ENCODE results near the gene CCDC88C.

CCDC88C gene

DNA sequence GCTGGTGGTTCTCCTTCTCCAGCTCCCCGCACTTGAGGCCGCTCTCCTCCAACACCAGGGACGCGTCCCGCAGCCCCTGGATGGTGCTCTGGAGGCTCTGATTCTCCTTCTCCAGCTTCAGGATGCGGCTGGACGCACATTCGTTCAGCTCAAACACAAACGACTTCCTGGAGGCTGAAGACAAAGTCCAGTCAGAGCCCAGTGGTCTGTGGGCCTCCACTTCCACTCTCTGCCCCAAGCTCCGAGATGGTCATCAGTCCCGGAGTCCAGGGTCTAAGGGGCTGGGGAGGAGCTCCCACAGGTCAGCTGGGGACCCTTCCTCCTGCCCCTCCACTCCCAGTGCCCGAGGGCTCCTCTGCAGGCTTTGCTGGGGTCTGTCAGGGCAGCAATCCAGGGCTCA, 96.5 kb downstream of the CCDC88C start:
- TF ChIP-seq, protein P1, sequence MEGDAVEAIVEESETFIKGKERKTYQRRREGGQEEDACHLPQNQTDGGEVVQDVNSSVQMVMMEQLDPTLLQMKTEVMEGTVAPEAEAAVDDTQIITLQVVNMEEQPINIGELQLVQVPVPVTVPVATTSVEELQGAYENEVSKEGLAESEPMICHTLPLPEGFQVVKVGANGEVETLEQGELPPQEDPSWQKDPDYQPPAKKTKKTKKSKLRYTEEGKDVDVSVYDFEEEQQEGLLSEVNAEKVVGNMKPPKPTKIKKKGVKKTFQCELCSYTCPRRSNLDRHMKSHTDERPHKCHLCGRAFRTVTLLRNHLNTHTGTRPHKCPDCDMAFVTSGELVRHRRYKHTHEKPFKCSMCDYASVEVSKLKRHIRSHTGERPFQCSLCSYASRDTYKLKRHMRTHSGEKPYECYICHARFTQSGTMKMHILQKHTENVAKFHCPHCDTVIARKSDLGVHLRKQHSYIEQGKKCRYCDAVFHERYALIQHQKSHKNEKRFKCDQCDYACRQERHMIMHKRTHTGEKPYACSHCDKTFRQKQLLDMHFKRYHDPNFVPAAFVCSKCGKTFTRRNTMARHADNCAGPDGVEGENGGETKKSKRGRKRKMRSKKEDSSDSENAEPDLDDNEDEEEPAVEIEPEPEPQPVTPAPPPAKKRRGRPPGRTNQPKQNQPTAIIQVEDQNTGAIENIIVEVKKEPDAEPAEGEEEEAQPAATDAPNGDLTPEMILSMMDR (IDR thresholded peaks at IDR 0.05; ENCODE audit: low read depth, low read length, missing control alignments): no peak
- no peak overlapping the region for H3K4me3 ChIP-seq (ENCODE audit: low read depth, low read length)
- DNase-seq (ENCODE audit: low read depth): no peak

DNA sequence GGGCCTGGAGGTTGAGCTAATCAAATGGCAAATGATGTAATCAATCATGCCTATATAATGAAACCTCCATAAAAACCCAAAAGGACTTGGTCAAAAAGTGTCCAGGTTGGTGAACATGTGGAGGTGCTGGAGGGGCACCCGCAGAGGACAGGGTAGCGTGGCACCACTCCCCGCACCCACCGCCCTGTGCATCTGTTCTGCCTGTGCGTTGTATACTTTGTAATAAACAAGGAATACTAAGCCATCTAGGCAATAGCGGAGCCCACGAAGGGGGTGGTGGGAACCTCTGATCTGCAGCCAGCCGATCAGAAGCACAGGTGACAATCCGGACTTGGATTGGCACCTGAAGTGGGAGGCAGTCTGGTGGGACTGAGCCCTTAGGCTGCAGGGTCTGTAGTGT, 97.4 kb downstream of the CCDC88C start:
- no peak for DNase-seq (ENCODE audit: low read depth)
- TF ChIP-seq, protein P1 (IDR thresholded peaks at IDR 0.05; ENCODE audit: low read depth, low read length, missing control alignments): no peak
- H3K4me3 ChIP-seq (ENCODE audit: low read depth, low read length): no peak overlapping the region

DNA sequence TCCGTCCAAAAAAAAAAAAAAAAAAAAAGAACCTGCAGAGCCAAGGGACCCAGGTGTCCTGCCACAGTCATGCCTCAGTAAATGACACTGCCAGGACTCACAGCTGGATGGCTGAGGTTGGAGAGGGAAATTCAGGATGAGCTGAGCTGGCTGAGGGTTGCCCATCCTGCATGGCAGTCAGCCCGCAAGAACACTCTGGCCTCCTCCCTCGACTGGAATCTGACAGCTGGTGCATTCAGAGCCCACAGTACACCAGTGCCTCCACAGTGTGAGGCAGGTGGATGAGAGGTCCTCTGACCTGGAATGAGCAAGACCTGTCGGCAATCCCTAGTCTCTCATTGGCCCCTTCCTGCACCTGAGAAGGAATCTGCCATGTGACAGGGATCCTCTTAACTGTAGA, 98.7 kb downstream of the CCDC88C start:
- no peak overlapping the region for H3K4me3 ChIP-seq (ENCODE audit: low read depth, low read length)
- DNase-seq (ENCODE audit: low read depth): no peak
- TF ChIP-seq, protein P1 (IDR thresholded peaks at IDR 0.05; ENCODE audit: low read depth, low read length, missing control alignments): no peak

DNA sequence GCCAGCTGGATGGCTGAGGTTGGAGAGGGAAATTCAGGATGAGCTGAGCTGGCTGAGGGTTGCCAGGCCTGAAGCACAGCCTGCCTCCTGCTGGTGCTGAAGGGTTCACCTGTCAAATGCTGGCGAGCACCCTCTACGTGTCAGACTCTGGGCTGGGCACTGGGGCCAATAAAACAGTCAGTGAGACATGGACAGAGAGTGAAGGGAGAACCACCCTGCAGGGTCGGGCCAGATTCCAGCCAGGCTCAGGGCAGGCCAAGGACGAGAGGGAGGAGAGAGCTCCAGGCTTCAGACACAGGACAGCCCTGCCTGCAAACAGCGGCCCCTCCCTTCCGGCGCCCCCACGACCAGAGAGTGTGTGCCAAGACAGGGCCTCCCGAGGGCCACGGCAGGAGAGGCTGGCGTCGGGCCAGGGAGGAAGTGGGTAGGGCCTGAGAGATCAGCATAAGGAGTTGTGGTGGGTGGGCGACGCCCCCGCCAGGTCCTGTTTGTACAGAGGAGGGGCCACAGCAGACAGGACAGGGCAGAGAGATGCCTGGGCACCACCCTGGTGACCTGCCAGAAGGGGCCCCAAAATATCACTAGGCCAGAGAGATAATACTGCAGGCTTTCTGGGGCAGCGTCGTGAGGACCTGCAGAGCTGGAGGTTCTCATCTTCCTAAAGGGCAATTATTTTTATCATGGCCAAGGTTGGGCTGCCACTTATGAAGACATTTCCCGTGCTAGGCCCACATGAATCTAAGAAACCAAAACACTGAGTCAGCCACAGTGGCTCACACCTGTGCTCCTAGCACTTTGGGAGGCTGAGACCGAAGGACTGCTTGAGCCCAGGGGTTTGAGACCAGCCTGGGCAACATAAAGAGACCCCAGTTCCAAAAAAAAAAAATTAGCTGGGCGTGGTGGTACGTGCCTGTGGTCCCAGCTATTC, 100.0 kb downstream of the CCDC88C start:
- H3K4me3 ChIP-seq (ENCODE audit: low read depth, low read length): no peak overlapping the region
- TF ChIP-seq, protein P1 (IDR thresholded peaks at IDR 0.05; ENCODE audit: low read depth, low read length, missing control alignments): peak; percentile 7
- DNase-seq (ENCODE audit: low read depth): no peak

DNA sequence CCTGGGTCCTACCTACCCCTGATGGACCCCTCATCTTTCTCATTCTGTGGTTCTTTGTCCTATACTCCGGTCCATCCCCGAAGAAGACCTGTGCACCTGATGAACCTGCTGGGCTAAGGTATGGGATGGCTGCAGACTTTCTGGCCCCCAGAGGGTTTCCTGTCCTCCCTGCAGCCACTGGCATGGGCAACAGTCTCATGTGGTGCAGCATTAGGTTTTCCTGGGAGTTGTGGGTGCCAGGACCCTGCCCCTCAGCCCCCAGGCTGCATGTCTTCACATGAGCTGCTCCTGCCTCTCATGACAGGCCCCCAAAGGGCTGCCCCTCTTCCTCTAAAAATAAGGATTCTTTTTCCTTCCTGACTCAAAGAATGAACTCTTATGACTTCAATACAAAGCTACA, 100.9 kb downstream of the CCDC88C start:
- TF ChIP-seq, protein P1 (IDR thresholded peaks at IDR 0.05; ENCODE audit: low read depth, low read length, missing control alignments): no peak
- H3K4me3 ChIP-seq (ENCODE audit: low read depth, low read length): no peak overlapping the region
- no peak for DNase-seq (ENCODE audit: low read depth)

DNA sequence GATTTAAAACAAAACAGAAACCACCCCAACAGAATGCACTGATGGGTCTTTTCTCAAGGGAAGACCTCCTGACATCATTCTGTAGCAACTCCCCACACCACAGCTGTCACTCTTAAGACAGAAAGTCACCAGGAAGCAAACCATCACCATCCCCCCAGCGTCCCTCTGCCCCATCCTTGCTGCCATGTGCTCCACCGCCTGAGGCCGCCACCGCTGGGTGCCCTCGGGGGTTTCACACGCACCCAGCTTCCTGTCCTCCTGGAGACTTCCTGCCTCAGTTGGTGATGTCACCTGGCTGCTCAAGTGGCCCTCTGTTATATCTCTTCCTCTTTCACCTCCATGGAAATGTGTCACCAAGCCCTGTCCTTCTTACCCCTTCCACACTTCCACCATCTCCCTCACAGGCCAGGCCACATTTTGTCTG, 101.8 kb downstream of the CCDC88C start:
- TF ChIP-seq, protein P1 (IDR thresholded peaks at IDR 0.05; ENCODE audit: low read depth, low read length, missing control alignments): peak; percentile 45
- H3K4me3 ChIP-seq (ENCODE audit: low read depth, low read length): no peak overlapping the region
- DNase-seq (ENCODE audit: low read depth): peak; percentile 85

DNA sequence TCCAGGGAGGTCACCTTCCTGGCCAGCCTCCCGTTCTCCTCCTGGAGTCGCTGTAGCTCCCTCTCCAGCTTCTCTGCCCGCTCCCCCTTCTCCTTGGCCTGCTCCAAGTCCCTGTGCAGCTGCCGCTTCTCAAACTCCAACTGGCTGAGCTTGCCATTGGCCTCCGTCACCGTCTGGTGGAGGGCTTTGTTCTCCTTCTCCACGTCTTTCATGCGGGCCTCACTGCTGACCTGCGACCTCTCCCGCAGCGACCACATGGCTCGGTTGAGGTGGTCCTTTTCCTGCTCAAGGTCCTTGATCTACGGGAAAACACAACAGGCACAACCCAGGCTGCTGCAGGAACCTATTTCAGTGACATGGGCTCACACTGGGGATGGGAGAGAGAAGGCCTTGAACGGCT, 103.8 kb downstream of the CCDC88C start:
- H3K4me3 ChIP-seq (ENCODE audit: low read depth, low read length): no peak overlapping the region
- no peak for DNase-seq (ENCODE audit: low read depth)
- TF ChIP-seq, protein P1 (IDR thresholded peaks at IDR 0.05; ENCODE audit: low read depth, low read length, missing control alignments): no peak
